ENCODE measurements around the gene ADI1. TPM values are rescaled to one million over a fixed set of nuclear protein-coding genes. Genes with fewer than 3 reads are reported as not detected.

The ADI1 gene
- total and polyA plus RNA-seq, 8 donors: 9.9 to 29.7 (median 19.6) TPM

GRCh38 chr2:3475771-3476170 lies 43.6 kb downstream of the ADI1 start:
- no peaks in the 10 kb centered on the region for H3K9me3 ChIP-seq
- H3K36me3 ChIP-seq: peaks cover 0 to 41% (median 0%) of the 10 kb centered on the region in 3 donors
- H3K27ac ChIP-seq: no peak overlapping the region
- no peak for FAIRE-seq
- no peak overlapping the region for H3K4me3 ChIP-seq
- TF ChIP-seq CTCF (IDR thresholded peaks at IDR 0.05): no peak
- WGBS, 2 donors: 93% methylated on average over 28 of the region's 28 CpGs
- H3K27me3 ChIP-seq: no peaks in the 10 kb centered on the region
- no peak for ATAC-seq
- intact Hi-C loops (cut with DNase I): no loop called here
- no peak for DNase-seq
- peaks cover 0 to 4% (median 0%) of the 10 kb centered on the region in 3 donors for H3K4me1 ChIP-seq

- Histone ChIP-seq H3K4me3 (no peak overlapping the region), H3K27ac (no peak overlapping the region), H3K9me3 (no peaks in the 10 kb centered on the region), H3K27me3 (no peaks in the 10 kb centered on the region), H3K36me3 (peaks cover 0 to 28% (median 7%) of the 10 kb centered on the region in 3 donors), H3K4me1 (no peaks in the 10 kb centered on the region)
- TF ChIP-seq CTCF (IDR thresholded peaks at IDR 0.05): no peak
- ATAC-seq (no peak), DNase-seq (no peak), FAIRE-seq (no peak)
- WGBS, 2 donors: 85 to 86% methylated on average over 10 of the region's 10 CpGs
- intact Hi-C loops (cut with DNase I): no loop called here
These were observed 46.4 kb downstream of the ADI1 start for GRCh38 chr2:3472966-3473365.

GRCh38 chr2:3472296-3472695 lies 47.0 kb downstream of the ADI1 start:
- H3K36me3 ChIP-seq: peaks cover 0 to 35% (median 12%) of the 10 kb centered on the region in 3 donors
- H3K9me3 ChIP-seq: no peaks in the 10 kb centered on the region
- no peak overlapping the region for H3K27ac ChIP-seq
- DNase-seq: no peak
- H3K27me3 ChIP-seq: no peaks in the 10 kb centered on the region
- WGBS, 2 donors: 85 to 91% methylated on average over 10 of the region's 10 CpGs
- ATAC-seq: no peak
- H3K4me1 ChIP-seq: no peaks in the 10 kb centered on the region
- FAIRE-seq: no peak
- H3K4me3 ChIP-seq: no peak overlapping the region
- TF ChIP-seq CTCF (IDR thresholded peaks at IDR 0.05): no peak
- intact Hi-C loops (cut with DNase I): no loop called here

- intact Hi-C loops (cut with DNase I): no loop called here
- FAIRE-seq (no peak), ATAC-seq (no peak), DNase-seq (no peak)
- no peak overlapping the region for H3K4me3 ChIP-seq
- no peak overlapping the region for H3K27ac ChIP-seq
- H3K9me3 ChIP-seq: no peaks in the 10 kb centered on the region
- no peaks in the 10 kb centered on the region for H3K4me1 ChIP-seq
- WGBS, 2 donors: 87 to 89% methylated on average over 17 of the region's 17 CpGs
- no peak for TF ChIP-seq CTCF (IDR thresholded peaks at IDR 0.05)
- H3K36me3 ChIP-seq: peaks cover 0 to 36% (median 12%) of the 10 kb centered on the region in 3 donors
- no peaks in the 10 kb centered on the region for H3K27me3 ChIP-seq
These were observed 48.2 kb downstream of the ADI1 start for GRCh38 chr2:3470856-3471737.

- ATAC-seq: peak in 3 of 4 donors; percentile 51 to 69 (median 61)
- Histone ChIP-seq H3K9me3 (no peaks in the 10 kb centered on the region), H3K36me3 (peaks cover 0 to 36% (median 12%) of the 10 kb centered on the region in 3 donors), H3K4me1 (no peaks in the 10 kb centered on the region), H3K27ac (peak overlapping the region in 1 of 4 donors; percentile 15), H3K27me3 (no peaks in the 10 kb centered on the region), H3K4me3 (no peak overlapping the region)
- no peak for TF ChIP-seq CTCF (IDR thresholded peaks at IDR 0.05)
- intact Hi-C loops (cut with DNase I): no loop called here
- WGBS, 2 donors: 86 to 88% methylated on average over 17 of the region's 17 CpGs
- peak in 3 of 6 donors; percentile 34 to 47 (median 38) for DNase-seq
- FAIRE-seq: no peak
These were observed 49.1 kb downstream of the ADI1 start for GRCh38 chr2:3470166-3470651.

All from pancreas (tissue), 10 donors.